PC-9 (cell line): ENCODE measurements around the gene GMDS. TPM values are rescaled to one million over a fixed set of nuclear protein-coding genes. Genes with fewer than 3 reads are reported as not detected.

ENCODE experiments used
- BruUV-seq: library from RNA; stranded (reverse); fragments of 400-500 nt; replicated peaks from 2 replicates; lab custom pipeline; 2021; lab: Mats Ljungman, UMichigan
- CTCF ChIA-PET: fragments of 300-600 bp; sonication (Branson Sonifier 250); formaldehyde crosslinking; loops from one replicate; lab custom pipeline; 2022; ENCODE audit warnings: antibody characterized with exemption; lab: Charles Lee
- POLR2A ChIA-PET: fragments of 300-600 bp; sonication (Branson Sonifier 250); formaldehyde crosslinking; loops from one replicate; lab custom pipeline; 2022; ENCODE audit warnings: antibody characterized with exemption; ENCODE audit not compliant: unreplicated experiment; lab: Charles Lee
- DNase-seq, 2 experiments: peaks; one replicate each; pipeline versions ENCODE4 v3.0.0 to v3.0.0-alpha.2; 2015 to 2022; ENCODE audit warnings: mixed read lengths in 1 of 2
- H2AFZ ChIP-seq: fragments of 200-600 bp; sonication (generic); 2 replicates; pipeline ENCODE4 v1.8.1; 2017; ENCODE audit warnings: antibody characterized with exemption
- H3F3A ChIP-seq: fragments of 200-600 bp; sonication (generic); 2 replicates; pipeline ENCODE4 v1.8.1; 2017; ENCODE audit warnings: antibody characterized with exemption, mild to moderate bottlenecking, low read depth; ENCODE audit not compliant: insufficient read depth
- H3K27ac ChIP-seq: fragments of 200-600 bp; sonication (generic); 2 replicates; pipeline ENCODE4 v1.6.1; 2016; ENCODE audit warnings: mixed run types
- H3K27me3 ChIP-seq: fragments of 200-600 bp; sonication (generic); 2 replicates; pipeline ENCODE4 v1.6.1; 2016; ENCODE audit warnings: low read depth, mixed run types; ENCODE audit not compliant: insufficient read depth
- H3K36me3 ChIP-seq: fragments of 200-600 bp; sonication (generic); 2 replicates; pipeline ENCODE4 v1.6.1; 2016; ENCODE audit warnings: low read depth, mixed run types
- H3K4me1 ChIP-seq: fragments of 200-600 bp; sonication (generic); replicated peaks from 2 replicates; pipeline ENCODE4 v1.6.1; 2016; ENCODE audit warnings: mixed run types; ENCODE audit not compliant: insufficient read depth
- H3K4me2 ChIP-seq: fragments of 200-600 bp; sonication (generic); 2 replicates; pipeline ENCODE4 v1.6.1; 2017; ENCODE audit warnings: mixed run types
- H3K4me3 ChIP-seq: fragments of 200-600 bp; sonication (generic); 2 replicates; pipeline ENCODE4 v1.6.1; 2016; ENCODE audit warnings: mixed run types
- H3K79me2 ChIP-seq: fragments of 200-600 bp; sonication (generic); 2 replicates; pipeline ENCODE4 v1.6.1; 2017; ENCODE audit warnings: low read depth, mixed run types
- H3K9me2 ChIP-seq: fragments of 200-600 bp; sonication (generic); 2 replicates; pipeline ENCODE4 v1.8.1; 2017; ENCODE audit warnings: mild to moderate bottlenecking; ENCODE audit not compliant: insufficient read depth
- H3K9me3 ChIP-seq: fragments of 200-600 bp; sonication (generic); 2 replicates; pipeline ENCODE4 v1.8.1; 2016; ENCODE audit warnings: low read depth; ENCODE audit not compliant: insufficient read depth
- H4K20me1 ChIP-seq: fragments of 200-600 bp; sonication (generic); 2 replicates; pipeline ENCODE4 v1.8.1; 2017; ENCODE audit not compliant: insufficient read depth
- CTCF ChIP-seq: fragments of 200-600 bp; sonication (generic); conservative IDR thresholded peaks from 2 replicates; pipeline ENCODE4 v1.6.1; 2017; ENCODE audit warnings: mixed run types, antibody characterized with exemption, mild to moderate bottlenecking, moderate library complexity
- EZH2 ChIP-seq: fragments of 200-600 bp; sonication (generic); IDR thresholded peaks from 2 replicates; pipeline ENCODE4 v1.8.0; 2017; ENCODE audit warnings: antibody characterized with exemption, low read depth
- intact Hi-C: fragments of 100-400 bp; cut with micrococcal nuclease; formaldehyde crosslinking; loops from one replicate; pipeline ENCODE4 v1.10.0; 2022; ENCODE audit not compliant: unreplicated experiment
- total RNA-seq: library from RNA; stranded (reverse); gene quantifications from 2 replicates; pipeline ENCODE4 v1.2.3, GENCODE V29; 2021

Gene GMDS
- total RNA-seq, 1 experiment from 2014 or later: 30.1 TPM

- no TSS peak for BruUV-seq
- no peak for TF ChIP-seq CTCF
- no peak for TF ChIP-seq EZH2
- Histone ChIP-seq H3K4me3 (no peak overlapping the region), H3K36me3 (no peaks in the 10 kb centered on the region), H3K9me2 (no peaks in the 10 kb centered on the region), H3K27me3 (no peaks in the 10 kb centered on the region), H2AFZ (no peak overlapping the region), H3K79me2 (no peaks in the 10 kb centered on the region), H3F3A (no peaks in the 10 kb centered on the region), H3K27ac (no peak overlapping the region), H3K9me3 (no peaks in the 10 kb centered on the region), H4K20me1 (no peaks in the 10 kb centered on the region), H3K4me1 (no peaks in the 10 kb centered on the region), H3K4me2 (no peak overlapping the region)
- DNase-seq: no peak
- intact Hi-C loops: no loop called here
- CTCF ChIA-PET: no interaction called here
- POLR2A ChIA-PET: no interaction called here
Measured at GRCh38 chr6:2000962-2001361, 244.4 kb downstream of the GMDS start.

- Histone ChIP-seq H3K9me2 (no peaks in the 10 kb centered on the region), H3K4me3 (no peak overlapping the region), H3K4me2 (no peak overlapping the region), H3K27me3 (no peaks in the 10 kb centered on the region), H4K20me1 (no peaks in the 10 kb centered on the region), H3K36me3 (no peaks in the 10 kb centered on the region), H3F3A (no peaks in the 10 kb centered on the region), H3K4me1 (no peaks in the 10 kb centered on the region), H3K27ac (no peak overlapping the region), H2AFZ (no peak overlapping the region), H3K9me3 (no peaks in the 10 kb centered on the region), H3K79me2 (no peaks in the 10 kb centered on the region)
- no peak for TF ChIP-seq CTCF
- no peak for TF ChIP-seq EZH2
- intact Hi-C loops: no loop called here
- no peak for DNase-seq
- CTCF ChIA-PET: no interaction called here
- POLR2A ChIA-PET: interaction anchor here (0.6 kb wide), 1 partner anchor 25 kb away, joined by 3 read pairs; no protein-coding TSS in a partner anchor
- BruUV-seq: no TSS peak
Measured at GRCh38 chr6:1997702-1998101, 247.7 kb downstream of the GMDS start.

- H3K9me2 ChIP-seq: no peaks in the 10 kb centered on the region
- TF ChIP-seq EZH2 (no peak), CTCF (no peak)
- H3F3A ChIP-seq: no peaks in the 10 kb centered on the region
- DNase-seq: no peak
- no peaks in the 10 kb centered on the region for H3K9me3 ChIP-seq
- no peaks in the 10 kb centered on the region for H4K20me1 ChIP-seq
- no peaks in the 10 kb centered on the region for H3K36me3 ChIP-seq
- H3K27ac ChIP-seq: no peak overlapping the region
- intact Hi-C loops: no loop called here
- ChIA-PET CTCF (no interaction called here), POLR2A (no interaction called here)
- H3K4me1 ChIP-seq: no peaks in the 10 kb centered on the region
- H2AFZ ChIP-seq: no peak overlapping the region
- BruUV-seq: no TSS peak
- no peaks in the 10 kb centered on the region for H3K27me3 ChIP-seq
- no peaks in the 10 kb centered on the region for H3K79me2 ChIP-seq
- H3K4me2 ChIP-seq: no peak overlapping the region
- H3K4me3 ChIP-seq: no peak overlapping the region
Measured at GRCh38 chr6:1995636-1996035, 249.8 kb downstream of the GMDS start.
